ENCODE data around the gene MCMBP.

- TF ChIP-seq CTCF (IDR thresholded peaks at IDR 0.05; ENCODE audit: low read depth, low read length) (no peak), EZH2phosphoT487 (IDR thresholded peaks at IDR 0.05; ENCODE audit: low read depth) (no peak)
Measured at GRCh38 chr10:119852277-119852676, 20.4 kb downstream of the MCMBP start.

Measured in OCI-LY3 (cell line).